ENCODE data around the gene OR4Q2. TPM values are rescaled to one million over a fixed set of nuclear protein-coding genes. Genes with fewer than 3 reads are reported as not detected.

OR4Q2 gene
- total RNA-seq, 1 experiment from 2014 or later, result not detected

- no peaks in the 10 kb centered on the region for H3K9me3 Mint-ChIP-seq (ENCODE audit: unreplicated experiment)
- no peaks in the 10 kb centered on the region for H3K9me3 ChIP-seq
Measured at GRCh38 chr14:20035938-20036337, 34.0 kb downstream of the OR4Q2 start, which contains the start of gene OR4K13. Gene OR4K13, minus strand, starts transcription at chr14:20036038. Its CDS starts 1,280 bp downstream, at chr14:20034758.

GRCh38 chr14:20044243-20044642, 42.3 kb downstream of the OR4Q2 start:
- POLR2A ChIA-PET, result no interaction called here
- DNase-seq, result no peak
- Mint-ChIP-seq H3K36me3 (ENCODE audit: insufficient read depth, unreplicated experiment) (no peaks in the 10 kb centered on the region), H3K27ac (ENCODE audit: unreplicated experiment) (no peak overlapping the region), H3K4me3 (ENCODE audit: unreplicated experiment) (no peak overlapping the region), H3K27me3 (ENCODE audit: insufficient read depth, unreplicated experiment) (peaks cover 3% of the 10 kb centered on the region), H3K4me1 (ENCODE audit: low read depth, unreplicated experiment) (no peaks in the 10 kb centered on the region), H3K9me3 (ENCODE audit: unreplicated experiment) (no peaks in the 10 kb centered on the region)
- H3K4me1 ChIP-seq, result no peaks in the 10 kb centered on the region
- TF ChIP-seq CTCF (IDR thresholded peaks at IDR 0.05; ENCODE audit: insufficient read depth in 1 of 2, low read depth in 1 of 2, low read length in 1 of 2, severe bottlenecking in 1 of 2, unreplicated experiment in 1 of 2), result no peak
- intact Hi-C loops (cut with micrococcal nuclease; ENCODE audit: unreplicated experiment), result no loop called here
- no peak overlapping the region for H3K4me3 ChIP-seq (ENCODE audit: low read depth, low read length)
- CTCF ChIA-PET, result no interaction called here
- no TSS peak for BruUV-seq (replicated peaks)
- H3K36me3 ChIP-seq (ENCODE audit: control insufficient read depth, insufficient read depth, low read length), result no peaks in the 10 kb centered on the region
- no peaks in the 10 kb centered on the region; the same call in 1 of the 2 replicates for H3K27me3 ChIP-seq (replicated peaks; ENCODE audit: control insufficient read depth, insufficient read depth, low read length)
- H3K9me3 ChIP-seq, result no peaks in the 10 kb centered on the region

More at GRCh38 chr14:20035938-20036337, 34.0 kb downstream of the OR4Q2 start, which contains the start of gene OR4K13:
- H3K36me3 ChIP-seq (ENCODE audit: control insufficient read depth, insufficient read depth, low read length), result no peaks in the 10 kb centered on the region
- no peak for TF ChIP-seq CTCF (IDR thresholded peaks at IDR 0.05; ENCODE audit: insufficient read depth in 1 of 2, low read depth in 1 of 2, low read length in 1 of 2, severe bottlenecking in 1 of 2, unreplicated experiment in 1 of 2)
- no peak for DNase-seq
- no peaks in the 10 kb centered on the region for H3K4me1 Mint-ChIP-seq (ENCODE audit: low read depth, unreplicated experiment)
- H3K4me3 Mint-ChIP-seq (ENCODE audit: unreplicated experiment), result no peak within 1 kb of the TSS
- peaks cover 4% of the 10 kb centered on the region for H3K27me3 Mint-ChIP-seq (ENCODE audit: insufficient read depth, unreplicated experiment)
- H3K4me3 ChIP-seq (ENCODE audit: low read depth, low read length), result no peak within 1 kb of the TSS
- POLR2A ChIA-PET, result no interaction called here
- no peaks in the 10 kb centered on the region for H3K27me3 ChIP-seq (replicated peaks; ENCODE audit: control insufficient read depth, insufficient read depth, low read length)
- no TSS peak for BruUV-seq (replicated peaks)
- intact Hi-C loops (cut with micrococcal nuclease; ENCODE audit: unreplicated experiment), result no loop called here
- CTCF ChIA-PET, result no interaction called here
- H3K4me1 ChIP-seq, result no peaks in the 10 kb centered on the region
- no peak within 1 kb of the TSS for H3K27ac Mint-ChIP-seq (ENCODE audit: unreplicated experiment)
- no peaks in the 10 kb centered on the region for H3K36me3 Mint-ChIP-seq (ENCODE audit: insufficient read depth, unreplicated experiment)

- DNase-seq, result no peak
- Mint-ChIP-seq H3K27me3 (ENCODE audit: insufficient read depth, unreplicated experiment) (peaks cover 7% of the 10 kb centered on the region), H3K27ac (ENCODE audit: unreplicated experiment) (no peak overlapping the region), H3K9me3 (ENCODE audit: unreplicated experiment) (no peaks in the 10 kb centered on the region), H3K4me3 (ENCODE audit: unreplicated experiment) (no peak overlapping the region), H3K36me3 (ENCODE audit: insufficient read depth, unreplicated experiment) (no peaks in the 10 kb centered on the region), H3K4me1 (ENCODE audit: low read depth, unreplicated experiment) (no peaks in the 10 kb centered on the region)
- intact Hi-C loops (cut with micrococcal nuclease; ENCODE audit: unreplicated experiment), result no loop called here
- H3K36me3 ChIP-seq (ENCODE audit: control insufficient read depth, insufficient read depth, low read length), result no peaks in the 10 kb centered on the region
- H3K4me3 ChIP-seq (ENCODE audit: low read depth, low read length), result no peak overlapping the region
- BruUV-seq (replicated peaks), result no TSS peak
- CTCF ChIA-PET, result no interaction called here
- no peaks in the 10 kb centered on the region for H3K4me1 ChIP-seq
- POLR2A ChIA-PET, result no interaction called here
- TF ChIP-seq CTCF (IDR thresholded peaks at IDR 0.05; ENCODE audit: insufficient read depth in 1 of 2, low read depth in 1 of 2, low read length in 1 of 2, severe bottlenecking in 1 of 2, unreplicated experiment in 1 of 2), result no peak
- H3K27me3 ChIP-seq (replicated peaks; ENCODE audit: control insufficient read depth, insufficient read depth, low read length), result no peaks in the 10 kb centered on the region; the same call in 1 of the 2 replicates
- no peaks in the 10 kb centered on the region for H3K9me3 ChIP-seq
Measured at GRCh38 chr14:20048202-20048601, 46.2 kb downstream of the OR4Q2 start.

Other genes starting within 250 kb of the OR4Q2 start
- gene OR4M1, start 228.7 kb upstream of the OR4Q2 start, total RNA-seq (2022), result not detected in 2 replicates
- not detected in 2 replicates for gene OR4N2, start 198.4 kb upstream of the OR4Q2 start, total RNA-seq (2022)
- gene OR4K2, start 127.0 kb upstream of the OR4Q2 start, total RNA-seq (2022), result not detected in 2 replicates
- gene OR4K5, start 81.6 kb upstream of the OR4Q2 start, total RNA-seq (2022), result not detected in 2 replicates
- gene OR4K1, start 71.2 kb upstream of the OR4Q2 start, total RNA-seq (2022), result not detected in 2 replicates
- gene OR4K15, start 26.6 kb upstream of the OR4Q2 start, total RNA-seq (2022), result not detected in 2 replicates
- gene OR4K14, start 17.1 kb downstream of the OR4Q2 start, total RNA-seq (2022), result not detected in 2 replicates
- gene OR4K13, start 33.9 kb downstream of the OR4Q2 start, total RNA-seq (2022), result not detected in 2 replicates
- gene OR4L1, start 57.9 kb downstream of the OR4Q2 start, total RNA-seq (2022), result not detected in 2 replicates
- gene OR4K17, start 108.6 kb downstream of the OR4Q2 start, total RNA-seq (2022), result not detected in 2 replicates
- not detected in 2 replicates for gene OR4N5, start 136.7 kb downstream of the OR4Q2 start, total RNA-seq (2022)
- not detected in 2 replicates for gene OR11G2, start 188.7 kb downstream of the OR4Q2 start, total RNA-seq (2022)
- gene OR11H6, start 221.5 kb downstream of the OR4Q2 start, total RNA-seq (2022), result not detected in 2 replicates
- gene OR11H7, start 226.8 kb downstream of the OR4Q2 start, total RNA-seq (2022), result not detected in 2 replicates
- gene OR11H4, start 237.1 kb downstream of the OR4Q2 start, total RNA-seq (2022), result not detected in 2 replicates